ENCODE measurements around the gene NDUFAF8. TPM values are rescaled to one million over a fixed set of nuclear protein-coding genes. Genes with fewer than 3 reads are reported as not detected.

NDUFAF8 gene
- total RNA-seq, 2 experiments from 2014 or later: 72.3 to 75.4 TPM

DNA sequence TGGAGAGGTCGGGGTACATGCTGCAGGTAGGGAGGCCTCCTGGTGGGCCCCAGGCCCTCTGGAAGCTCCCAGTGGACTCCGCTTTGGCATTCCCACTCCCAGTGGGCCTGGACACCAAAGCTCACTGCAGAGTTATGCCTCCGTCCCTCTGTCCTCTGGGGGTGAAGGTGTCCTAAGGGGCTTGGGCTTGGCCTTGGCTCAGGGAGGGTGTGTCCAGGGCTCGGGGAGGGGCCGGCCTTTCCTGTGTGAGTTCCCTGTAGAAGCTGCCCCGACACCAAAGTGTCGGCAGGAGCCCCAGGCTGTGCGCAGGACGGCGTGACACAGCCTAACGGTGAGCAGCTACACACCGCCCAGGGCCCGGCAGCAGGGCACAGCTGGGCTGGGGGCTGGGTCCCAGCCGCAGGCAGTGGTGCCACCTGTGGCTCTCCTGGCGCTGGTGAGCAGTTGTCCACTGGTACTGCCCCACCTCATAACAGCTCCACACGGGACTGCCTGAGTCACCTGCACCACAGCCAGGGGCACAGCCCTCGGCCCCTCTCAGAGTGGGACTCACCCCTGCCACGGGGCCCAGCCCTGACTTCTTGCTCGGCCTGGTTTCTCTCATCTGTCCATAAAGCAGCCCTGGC lies 6.4 kb upstream of the NDUFAF8 start:
- H3K36me3 Mint-ChIP-seq (ENCODE audit: low read depth): peaks cover 7% of the 10 kb centered on the region
- intact Hi-C loops (cut with micrococcal nuclease): no loop called here
- TF ChIP-seq, protein P1, sequence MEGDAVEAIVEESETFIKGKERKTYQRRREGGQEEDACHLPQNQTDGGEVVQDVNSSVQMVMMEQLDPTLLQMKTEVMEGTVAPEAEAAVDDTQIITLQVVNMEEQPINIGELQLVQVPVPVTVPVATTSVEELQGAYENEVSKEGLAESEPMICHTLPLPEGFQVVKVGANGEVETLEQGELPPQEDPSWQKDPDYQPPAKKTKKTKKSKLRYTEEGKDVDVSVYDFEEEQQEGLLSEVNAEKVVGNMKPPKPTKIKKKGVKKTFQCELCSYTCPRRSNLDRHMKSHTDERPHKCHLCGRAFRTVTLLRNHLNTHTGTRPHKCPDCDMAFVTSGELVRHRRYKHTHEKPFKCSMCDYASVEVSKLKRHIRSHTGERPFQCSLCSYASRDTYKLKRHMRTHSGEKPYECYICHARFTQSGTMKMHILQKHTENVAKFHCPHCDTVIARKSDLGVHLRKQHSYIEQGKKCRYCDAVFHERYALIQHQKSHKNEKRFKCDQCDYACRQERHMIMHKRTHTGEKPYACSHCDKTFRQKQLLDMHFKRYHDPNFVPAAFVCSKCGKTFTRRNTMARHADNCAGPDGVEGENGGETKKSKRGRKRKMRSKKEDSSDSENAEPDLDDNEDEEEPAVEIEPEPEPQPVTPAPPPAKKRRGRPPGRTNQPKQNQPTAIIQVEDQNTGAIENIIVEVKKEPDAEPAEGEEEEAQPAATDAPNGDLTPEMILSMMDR (IDR thresholded peaks at IDR 0.05): no peak
- H3K4me1 Mint-ChIP-seq (ENCODE audit: low read depth): peaks cover 11% of the 10 kb centered on the region
- H3K27ac Mint-ChIP-seq: no peak overlapping the region
- POLR2A ChIA-PET: interaction anchor here (0.9 kb wide), 1 partner anchor 10 kb away, joined by 3 read pairs; the partner anchor contains the start of gene CEP131
- H3K4me3 Mint-ChIP-seq: no peak overlapping the region
- no peaks in the 10 kb centered on the region for H3K27me3 Mint-ChIP-seq
- CTCF ChIA-PET: interaction anchor here (1.3 kb wide), 1 partner anchor 20 kb away, joined by 4 read pairs; no protein-coding TSS in a partner anchor
- ATAC-seq: no peak
- H3K9me3 Mint-ChIP-seq: no peaks in the 10 kb centered on the region
- DNase-seq: no peak

DNA sequence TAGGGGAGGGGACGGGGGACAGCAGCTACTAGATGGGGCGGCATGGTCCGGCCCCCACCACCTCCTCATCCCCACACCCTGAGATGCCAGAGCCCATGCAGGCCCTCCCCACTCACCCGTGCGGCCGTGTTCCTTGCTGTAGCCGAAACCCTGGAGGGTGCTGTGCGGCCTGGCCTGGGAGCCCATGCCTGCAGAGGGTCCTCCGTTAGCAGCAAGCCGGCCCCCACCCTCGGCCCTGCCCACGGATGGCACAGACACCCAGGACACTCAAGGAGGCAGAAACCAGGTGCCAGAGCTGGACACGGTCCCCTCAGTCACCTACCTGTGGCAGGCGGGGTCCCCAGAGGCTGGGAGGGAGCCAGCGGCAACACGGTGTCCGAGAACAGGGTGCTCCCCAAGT lies 5.8 kb upstream of the NDUFAF8 start:
- Mint-ChIP-seq H3K4me3 (no peak overlapping the region), H3K27me3 (no peaks in the 10 kb centered on the region), H3K27ac (no peak overlapping the region), H3K9me3 (no peaks in the 10 kb centered on the region), H3K4me1 (ENCODE audit: low read depth) (peaks cover 10% of the 10 kb centered on the region), H3K36me3 (ENCODE audit: low read depth) (peaks cover 7% of the 10 kb centered on the region)
- ChIA-PET CTCF (interaction anchor here (1.3 kb wide), 1 partner anchor 20 kb away, joined by 4 read pairs; no protein-coding TSS in a partner anchor), POLR2A (no interaction called here)
- ATAC-seq (no peak), DNase-seq (no peak)
- intact Hi-C loops (cut with micrococcal nuclease): no loop called here
- TF ChIP-seq, protein P1 (IDR thresholded peaks at IDR 0.05): no peak

DNA sequence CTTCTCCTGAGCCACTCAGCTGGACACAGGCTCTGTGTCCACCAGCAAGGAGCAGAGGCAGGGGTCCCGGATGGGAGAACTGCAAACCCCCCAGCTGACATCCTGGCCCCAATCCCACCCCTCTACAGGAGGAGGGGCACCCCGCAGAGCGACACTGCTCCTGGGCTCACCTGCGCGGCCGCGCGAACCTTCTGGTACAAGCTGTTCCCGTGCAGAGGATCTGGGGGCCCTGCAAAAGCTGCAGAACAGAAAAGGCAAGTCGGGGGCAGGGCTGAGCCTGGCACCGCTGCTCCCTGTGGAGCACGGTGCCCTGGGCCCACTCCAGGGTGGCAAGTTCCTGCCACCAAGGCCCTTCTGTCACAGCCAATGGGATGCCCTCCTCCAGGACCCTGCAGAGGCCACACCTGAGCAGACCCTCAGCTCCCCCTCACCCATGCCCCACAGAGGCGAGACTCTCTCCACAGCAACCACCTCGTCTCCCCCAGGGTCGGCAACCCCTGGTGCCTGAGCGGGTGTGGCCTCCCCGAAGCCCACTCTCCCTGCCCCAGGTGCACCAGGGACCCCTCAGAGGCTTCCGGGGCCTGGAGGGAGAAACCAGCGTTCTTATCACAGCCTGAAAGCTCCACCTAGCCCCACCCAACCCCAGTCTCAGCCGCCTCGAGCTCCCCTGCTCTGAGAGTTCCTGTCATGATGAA lies 5.2 kb upstream of the NDUFAF8 start:
- intact Hi-C loops (cut with micrococcal nuclease): no loop called here
- Mint-ChIP-seq H3K36me3 (ENCODE audit: low read depth) (peaks cover 7% of the 10 kb centered on the region), H3K27me3 (no peaks in the 10 kb centered on the region), H3K4me1 (ENCODE audit: low read depth) (peaks cover 10% of the 10 kb centered on the region), H3K27ac (no peak overlapping the region), H3K9me3 (no peaks in the 10 kb centered on the region), H3K4me3 (no peak overlapping the region)
- TF ChIP-seq, protein P1 (IDR thresholded peaks at IDR 0.05): no peak
- CTCF ChIA-PET: interaction anchor here (0.6 to 1.3 kb wide), 2 partner anchors 11 to 19 kb away, joined by 4 read pairs; partner anchors contain the start of gene CEP131
- POLR2A ChIA-PET: interaction anchor here (0.8 kb wide), 1 partner anchor 210 kb away, joined by 3 read pairs; no protein-coding TSS in a partner anchor
- ATAC-seq (no peak), DNase-seq (no peak)

DNA sequence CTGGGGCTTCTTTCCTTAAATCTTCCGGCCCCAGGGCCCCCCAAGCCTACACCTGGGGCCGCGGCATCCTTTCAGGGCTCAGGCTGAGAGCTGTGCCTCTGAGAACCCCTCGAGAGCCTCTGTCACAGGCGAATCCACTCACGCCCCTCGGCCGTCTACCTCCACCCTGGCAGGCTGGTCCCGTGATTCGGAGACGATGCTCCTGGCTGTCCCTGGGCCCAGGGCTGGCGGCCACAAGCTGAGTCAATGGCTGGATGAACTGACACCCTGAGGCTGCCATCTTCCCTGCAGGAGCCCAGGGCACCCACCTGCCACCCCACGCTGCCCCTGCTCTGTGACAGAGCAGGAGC lies 4.6 kb upstream of the NDUFAF8 start:
- DNase-seq: no peak
- H3K27ac Mint-ChIP-seq: no peak overlapping the region
- ChIA-PET CTCF (interaction anchor here (0.6 kb wide), 1 partner anchor 12 kb away, joined by 4 read pairs; the partner anchor contains the start of gene CEP131), POLR2A (no interaction called here)
- ATAC-seq: no peak
- peaks cover 7% of the 10 kb centered on the region for H3K36me3 Mint-ChIP-seq (ENCODE audit: low read depth)
- H3K4me1 Mint-ChIP-seq (ENCODE audit: low read depth): peaks cover 10% of the 10 kb centered on the region
- H3K27me3 Mint-ChIP-seq: no peaks in the 10 kb centered on the region
- intact Hi-C loops (cut with micrococcal nuclease): no loop called here
- no peak overlapping the region for H3K4me3 Mint-ChIP-seq
- TF ChIP-seq, protein P1 (IDR thresholded peaks at IDR 0.05): no peak
- H3K9me3 Mint-ChIP-seq: no peaks in the 10 kb centered on the region
